Limb (tissue), 2 donors: Measurements from ENCODE around the gene CSKMT.
"Not testable (repeated sequence)": the region's sequence is repeated elsewhere in the genome, so short reads cannot be mapped to it uniquely, and the experiment has no call there.

Experiments
- DNase-seq, 2 donors: peaks; one replicate each; pipeline ENCODE4 v3.0.0-alpha.2; 2016; ENCODE audit errors: extremely low spot score in 2 of 2

The CSKMT gene, protein sequence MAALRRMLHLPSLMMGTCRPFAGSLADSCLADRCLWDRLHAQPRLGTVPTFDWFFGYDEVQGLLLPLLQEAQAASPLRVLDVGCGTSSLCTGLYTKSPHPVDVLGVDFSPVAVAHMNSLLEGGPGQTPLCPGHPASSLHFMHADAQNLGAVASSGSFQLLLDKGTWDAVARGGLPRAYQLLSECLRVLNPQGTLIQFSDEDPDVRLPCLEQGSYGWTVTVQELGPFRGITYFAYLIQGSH

DNA sequence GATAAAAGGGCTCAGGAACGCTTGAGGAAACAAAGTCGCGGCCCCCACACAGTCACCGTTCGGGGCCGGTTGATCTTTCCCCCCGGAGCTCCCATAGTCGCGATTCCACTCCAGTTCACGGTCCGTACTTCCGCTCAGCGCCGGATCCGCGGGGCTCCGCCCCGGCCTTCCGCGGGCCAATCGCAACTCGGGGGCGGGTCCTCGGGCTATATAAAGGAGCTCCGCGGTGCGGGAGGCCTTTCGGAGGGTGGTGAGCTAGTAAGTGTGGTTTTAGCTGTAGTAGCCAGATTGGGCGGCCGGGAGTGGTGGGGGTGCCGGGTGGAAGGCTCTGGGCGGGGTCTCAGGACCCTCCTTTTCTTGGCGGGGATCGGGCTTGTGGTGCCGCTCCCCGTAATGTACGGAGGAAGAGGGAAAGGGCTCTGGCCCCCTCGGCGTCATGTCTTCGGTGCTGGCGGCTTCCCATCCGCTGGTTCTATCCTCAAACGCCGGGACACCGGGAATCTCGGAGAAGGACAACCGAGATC, at the start of gene CSKMT, which contains the start of gene C11orf98:
TSS of gene CSKMT (plus strand) at position 238 of the 524 bp plus-strand sequence. CDS start 568 bp downstream, outside the sequence.
TSS of gene C11orf98 (minus strand) at position 136 of the 524 bp plus-strand sequence. CDS start at position 95, 41 bp downstream.
- DNase-seq = peak; percentile 94 to 98

DNA sequence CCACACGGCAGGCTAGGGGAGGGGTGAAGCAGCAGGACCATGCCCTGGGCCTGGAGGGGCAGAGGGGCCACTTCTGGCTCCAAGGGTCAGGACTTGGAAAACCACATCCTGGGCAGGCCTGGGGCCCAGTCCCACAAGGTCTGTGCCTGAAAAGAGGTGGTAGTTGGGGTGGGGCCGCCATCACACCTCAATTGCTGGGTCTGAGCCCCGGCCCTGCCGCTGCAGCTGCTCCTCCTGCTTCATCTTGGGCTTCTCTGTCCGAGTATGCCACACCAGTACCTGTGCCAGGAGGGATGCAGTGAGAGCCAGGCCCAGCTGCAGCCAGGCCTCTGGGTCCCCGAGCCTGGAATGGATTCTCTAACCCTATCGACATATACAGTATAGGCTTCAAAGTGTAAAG, 49.6 kb upstream of the CSKMT start:
- DNase-seq = no peak

DNA sequence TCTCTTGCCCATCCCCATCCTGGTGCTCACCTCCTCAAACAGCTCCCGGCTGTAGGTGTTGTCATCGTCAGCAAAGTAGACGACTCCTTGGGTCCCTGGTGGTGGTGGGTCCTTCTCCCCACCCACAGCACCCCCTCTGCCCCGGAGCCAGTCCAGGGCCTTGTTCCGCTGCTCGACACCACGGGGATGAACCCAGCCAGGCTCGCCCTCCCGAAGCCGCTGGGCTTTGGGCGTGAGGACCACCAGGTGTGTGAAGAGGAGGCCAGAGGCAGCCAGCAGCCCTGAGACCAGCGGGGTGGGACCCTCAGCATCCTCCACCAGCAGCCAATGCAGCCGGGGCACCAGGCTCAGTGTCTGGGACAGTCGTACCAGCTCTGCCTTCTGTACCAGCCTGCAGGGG, 48.2 kb upstream of the CSKMT start:
- DNase-seq = not testable (repeated sequence)

DNA sequence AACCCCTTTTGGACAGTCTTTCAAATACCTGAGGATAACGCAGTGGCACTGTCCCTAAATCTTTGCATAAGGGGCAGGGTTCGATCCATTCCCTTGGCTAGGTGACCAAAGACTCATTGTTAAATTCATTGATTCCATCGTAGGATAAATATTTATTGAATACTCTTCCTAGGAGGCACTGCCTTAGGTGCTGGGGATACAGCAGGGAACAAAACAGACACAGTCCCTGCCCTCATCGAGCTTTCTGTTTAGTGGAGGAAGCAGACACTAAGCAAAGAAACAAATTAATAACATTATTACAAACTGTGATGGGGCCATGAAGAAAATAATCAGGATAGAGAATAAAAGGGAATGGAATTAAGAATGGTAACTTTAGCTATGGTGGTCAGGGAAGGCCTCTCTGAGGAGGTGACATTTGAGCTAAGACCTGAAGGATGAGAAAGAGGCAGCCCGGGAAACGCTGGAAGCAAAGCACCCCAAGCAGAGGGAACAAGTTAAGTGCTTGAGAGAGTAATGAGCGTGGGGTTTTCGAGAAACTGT, 44.0 kb upstream of the CSKMT start:
- no peak for DNase-seq

DNA sequence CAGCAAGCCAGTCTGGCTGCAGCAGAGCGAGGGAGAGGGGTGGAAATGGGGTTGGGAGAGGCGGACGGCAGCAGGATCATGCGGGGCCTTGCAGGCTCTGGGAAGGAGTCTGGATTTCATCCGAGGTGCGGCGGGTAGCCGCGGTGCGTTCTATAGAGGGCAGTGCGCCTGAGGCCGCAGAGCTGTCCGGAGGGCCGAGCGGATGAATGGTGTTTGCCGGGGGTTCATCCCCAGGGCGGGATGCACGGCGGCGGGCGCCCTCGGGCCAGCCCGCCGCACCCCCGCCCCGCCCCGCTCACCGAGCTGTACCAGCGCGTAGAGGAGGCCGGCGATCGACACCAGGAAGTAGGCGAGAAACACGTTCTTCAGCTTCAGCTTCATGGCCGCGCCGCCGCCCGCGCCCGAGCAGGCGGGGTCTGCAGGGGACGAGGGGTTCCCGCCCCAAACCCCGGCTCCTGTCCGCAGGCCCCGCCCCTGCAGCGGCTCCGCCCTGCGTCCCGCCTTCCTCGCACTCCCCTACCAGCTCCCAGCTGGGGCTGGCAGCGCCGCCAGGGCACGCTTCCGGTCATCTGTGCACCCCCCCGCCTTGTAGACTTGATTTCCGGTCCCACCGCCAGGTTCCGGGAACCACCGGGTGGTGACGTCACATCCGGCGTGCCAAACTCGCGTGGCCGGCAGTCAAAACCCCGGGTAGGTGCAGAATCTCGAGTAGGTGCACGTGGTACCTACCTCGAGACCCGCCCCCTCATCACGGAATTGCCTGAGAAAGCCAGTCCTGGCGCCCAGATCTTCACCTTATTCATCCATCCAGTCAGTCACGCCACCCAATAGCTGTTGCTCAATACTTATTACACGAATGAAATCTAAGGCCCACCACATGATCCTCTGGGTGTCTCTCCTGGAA, 43.3 kb upstream of the CSKMT start, which contains the start of gene B3GAT3:
TSS of gene B3GAT3 (minus strand) at position 420 of the 904 bp plus-strand sequence. CDS start at position 381, 39 bp downstream.
- DNase-seq = peak; percentile 93 to 96

DNA sequence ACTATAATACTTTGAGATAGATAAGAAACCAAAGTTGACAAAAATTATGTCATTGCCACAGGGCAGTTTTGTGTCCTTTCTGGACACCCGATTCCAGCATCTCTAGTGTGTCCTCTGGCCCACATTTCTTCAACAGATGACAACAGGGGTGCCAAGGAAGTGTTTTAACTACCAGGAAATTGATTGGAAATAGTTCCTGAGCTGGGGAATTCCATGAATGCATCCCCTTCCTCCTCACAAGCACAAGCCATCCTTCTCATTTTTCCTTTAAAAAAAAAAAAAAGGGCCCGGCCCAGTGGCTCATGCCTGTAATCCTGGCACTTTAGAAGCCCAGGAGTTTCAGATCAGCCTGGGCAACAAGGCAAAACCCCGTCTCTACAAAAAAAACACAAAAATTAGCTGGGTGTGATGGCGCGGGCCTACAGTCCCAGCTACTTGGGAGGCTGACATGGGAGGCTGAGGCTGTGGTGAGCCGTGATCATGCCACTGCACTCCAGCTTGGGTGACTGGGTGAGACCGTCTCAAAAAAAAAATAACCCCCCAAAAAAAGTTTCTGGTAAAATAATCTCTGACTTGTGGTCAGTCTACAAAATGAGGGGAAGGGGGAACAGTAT, 42.5 kb upstream of the CSKMT start:
- DNase-seq = no peak

DNA sequence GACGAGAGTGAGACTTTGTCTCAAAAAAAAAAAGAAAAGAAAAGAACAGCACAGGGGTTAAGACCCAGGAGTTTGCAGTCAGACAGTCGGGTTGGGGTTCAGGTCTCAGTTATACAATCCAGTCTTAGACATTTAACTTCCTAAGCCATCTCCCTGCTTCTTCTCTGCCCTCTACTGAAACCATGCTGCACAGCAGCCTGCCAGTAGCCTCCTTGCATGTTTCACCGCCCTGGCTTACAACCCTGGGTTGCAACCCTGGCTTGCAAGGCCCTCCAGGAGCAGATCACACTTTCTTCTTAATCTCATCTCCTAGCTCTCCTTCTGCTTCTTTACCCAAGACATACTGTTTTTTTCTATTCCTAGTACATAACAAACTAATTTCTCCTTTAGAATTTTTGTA, 37.4 kb upstream of the CSKMT start:
- no peak for DNase-seq

DNA sequence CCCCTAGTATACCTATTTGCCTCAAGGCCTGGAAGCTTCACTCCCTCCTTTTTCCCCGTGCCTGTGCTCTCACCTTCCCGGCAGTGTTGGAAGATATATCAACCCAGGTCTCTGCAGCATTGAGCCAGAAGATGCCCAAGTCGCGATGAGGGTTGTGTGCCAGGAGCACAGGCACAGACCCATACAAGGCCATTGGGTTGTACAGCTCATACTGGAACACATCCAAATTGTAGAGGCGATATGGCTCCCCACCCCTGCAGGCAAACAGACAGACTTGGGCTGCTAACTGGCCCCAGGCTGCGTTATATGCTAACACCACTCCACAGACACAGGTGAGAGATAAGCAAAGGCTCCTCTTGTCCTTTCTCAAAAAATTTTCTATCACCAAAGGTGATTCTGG, 32.6 kb upstream of the CSKMT start:
- no peak for DNase-seq

DNA sequence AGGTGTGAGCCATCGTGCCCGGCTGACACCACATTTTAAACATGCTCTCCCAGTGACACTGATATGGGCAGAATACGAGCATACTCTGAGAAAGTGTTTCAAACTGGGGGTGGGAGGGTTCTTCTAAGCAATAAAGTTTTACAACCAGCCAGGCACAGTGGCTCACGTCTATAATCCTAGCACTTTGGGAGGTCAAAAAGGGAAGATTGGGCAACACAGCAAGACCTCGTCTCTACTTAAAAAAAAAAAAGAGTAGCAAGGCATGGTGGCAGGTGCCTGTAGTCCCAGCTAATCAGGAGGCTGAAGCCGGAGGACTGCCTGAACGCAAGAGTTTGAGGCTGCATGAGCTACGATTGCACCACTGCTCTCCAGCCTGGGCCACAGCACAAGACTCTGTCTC, 20.9 kb upstream of the CSKMT start:
- DNase-seq = no peak

DNA sequence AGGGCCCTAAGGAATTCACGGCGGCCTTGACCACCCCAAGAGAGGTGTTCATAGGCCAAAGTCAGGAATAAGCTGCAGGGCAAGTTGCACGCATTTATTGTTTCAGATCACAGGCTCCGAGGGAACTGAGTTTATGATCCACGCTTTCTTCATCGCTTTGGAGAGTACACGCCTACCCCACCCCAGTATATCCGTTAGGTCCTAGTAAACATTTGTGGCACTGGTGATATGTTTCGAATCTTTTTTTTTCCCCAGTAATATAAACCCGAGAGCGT, 19.5 kb upstream of the CSKMT start:
- no peak for DNase-seq

DNA sequence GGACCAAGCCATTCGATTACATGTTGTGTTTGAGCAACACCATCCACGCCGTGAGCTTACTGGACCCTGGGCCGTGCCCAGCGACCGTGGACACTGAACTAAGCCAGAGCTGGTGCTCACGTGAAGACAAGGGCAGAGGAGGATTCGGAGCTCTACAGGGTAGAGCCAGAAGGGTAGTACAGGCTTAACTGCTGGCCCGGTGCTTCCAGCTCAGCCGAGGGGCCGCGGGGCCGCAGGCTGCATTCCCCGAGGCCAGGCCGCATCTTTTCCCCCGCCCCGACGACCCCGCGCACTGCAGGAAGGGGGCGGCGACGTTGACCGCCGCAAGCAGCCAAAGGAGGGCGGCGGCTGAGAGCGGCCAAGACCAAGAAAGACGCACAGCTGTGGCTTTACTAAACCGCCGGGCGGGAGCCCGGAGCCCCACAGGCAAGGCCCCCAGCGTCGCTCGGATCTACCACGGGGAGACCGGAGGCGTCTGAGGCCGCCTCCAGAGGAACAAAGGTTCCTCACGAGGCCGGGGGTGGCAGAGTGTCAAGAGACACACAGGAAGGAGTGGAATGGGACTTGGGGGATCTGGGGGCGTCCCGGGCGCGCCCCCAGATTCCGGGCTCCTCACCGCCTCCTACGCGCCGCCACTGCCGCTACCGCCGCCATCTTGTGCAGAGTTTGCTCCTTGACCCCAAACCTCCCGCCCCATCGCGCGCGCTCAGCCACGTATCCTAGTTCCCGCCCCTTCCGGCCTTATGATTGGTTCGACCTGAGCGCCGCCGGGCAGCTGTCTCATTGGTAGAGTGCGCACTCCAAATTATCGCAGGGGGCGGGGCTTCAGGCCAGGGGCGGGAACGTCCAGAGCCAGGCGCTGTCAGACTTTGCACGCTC, 18.9 kb upstream of the CSKMT start, which contains the start of gene GANAB:
TSS of gene GANAB (minus strand) at position 668 of the 879 bp plus-strand sequence. CDS start at position 654, 14 bp downstream.
- peak; percentile 98 to 99 for DNase-seq

DNA sequence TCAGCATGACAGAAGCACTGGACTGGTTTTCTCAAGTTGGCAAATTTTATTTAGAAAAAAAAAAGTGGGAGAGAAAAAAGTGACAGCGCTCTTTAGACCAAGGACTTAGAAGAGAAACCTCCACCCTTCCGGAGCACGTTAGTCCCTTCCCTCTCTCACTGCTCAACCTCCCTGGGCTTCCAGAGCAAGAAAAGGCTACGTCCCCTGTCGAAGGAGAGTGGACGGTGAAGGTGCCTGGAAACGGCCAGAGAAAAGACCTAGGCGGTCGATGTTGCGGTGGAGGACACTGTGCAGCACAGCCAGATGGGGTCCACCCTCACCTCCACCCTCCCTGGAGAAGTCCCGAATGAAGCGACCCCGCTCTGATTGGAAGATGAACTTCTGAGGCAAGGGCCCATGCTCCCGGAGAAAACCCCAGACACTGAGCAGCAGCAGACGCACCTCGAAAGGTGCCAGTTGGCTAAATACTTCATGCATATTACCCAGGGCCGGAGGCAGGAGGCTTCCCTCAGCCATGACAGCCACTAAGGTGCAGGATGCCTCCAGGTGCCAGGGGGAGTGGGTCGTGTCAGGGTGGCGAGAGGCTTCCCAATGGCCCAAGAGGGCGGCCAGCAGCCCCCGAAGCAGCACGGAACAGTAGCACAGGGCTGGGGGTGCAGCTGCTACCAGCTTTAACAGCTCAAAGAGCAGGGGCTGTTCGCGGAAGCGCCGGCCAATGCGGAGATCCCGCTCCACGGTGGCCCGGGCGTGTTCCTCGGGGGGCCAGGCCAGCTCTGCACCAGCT, 18.1 kb upstream of the CSKMT start:
- DNase-seq = no peak

DNA sequence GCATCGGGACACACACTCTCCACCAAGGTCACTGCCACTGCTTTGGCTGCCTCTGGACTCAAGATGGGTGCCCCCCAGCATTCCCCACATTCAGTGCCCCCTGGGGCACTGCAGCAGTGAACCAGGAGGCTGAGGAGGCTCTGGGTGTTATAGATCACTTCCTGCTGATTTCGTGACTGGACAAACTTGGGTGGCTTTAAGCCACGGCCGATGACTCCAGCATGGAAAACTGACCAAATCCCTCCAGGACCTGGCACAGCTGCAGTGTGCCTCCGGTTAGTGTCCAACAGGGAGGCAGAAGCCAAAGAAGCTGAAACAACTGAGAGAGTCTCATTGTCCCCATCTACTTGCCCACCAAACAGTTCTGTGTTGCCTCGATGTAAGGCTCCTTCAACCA, 17.5 kb upstream of the CSKMT start:
- no peak for DNase-seq

DNA sequence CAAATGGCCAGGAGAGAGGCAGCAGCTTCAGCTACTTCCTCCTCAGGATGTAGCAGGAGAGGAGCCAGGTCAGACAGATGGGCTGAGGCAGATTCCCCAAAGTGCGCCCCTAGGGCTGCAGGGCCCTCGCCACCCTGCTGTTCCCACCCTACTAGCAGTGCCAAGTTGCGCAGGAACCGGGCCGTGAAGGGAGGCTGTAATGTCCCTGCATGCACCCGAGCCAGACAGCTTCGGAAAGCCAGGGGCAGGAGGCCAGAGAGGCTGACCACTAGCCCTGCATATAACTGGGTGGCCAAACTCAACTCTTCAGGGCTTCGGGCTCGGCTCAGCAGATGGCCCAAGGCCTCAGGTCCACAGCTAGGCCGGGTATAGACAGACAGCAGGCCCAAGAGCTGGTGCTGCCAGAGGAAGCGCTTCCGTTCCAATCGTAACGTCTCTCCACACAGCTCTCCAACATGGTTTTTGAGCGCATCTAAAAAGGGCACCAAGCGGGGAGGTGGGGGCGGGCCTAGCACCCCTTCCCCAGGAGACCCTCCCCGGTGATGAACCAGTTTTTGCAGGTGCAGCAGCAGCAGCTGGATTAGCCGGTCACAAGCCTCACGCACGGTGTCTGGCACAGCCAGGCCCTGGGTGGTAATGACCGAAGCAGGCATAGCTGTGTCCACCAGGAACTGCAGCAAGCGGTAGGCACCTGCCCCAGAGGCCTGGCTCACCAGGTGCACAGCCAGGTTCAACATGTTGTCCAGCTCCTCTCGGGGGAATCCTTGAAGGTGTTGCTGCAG, 16.7 kb upstream of the CSKMT start:
- DNase-seq = no peak

DNA sequence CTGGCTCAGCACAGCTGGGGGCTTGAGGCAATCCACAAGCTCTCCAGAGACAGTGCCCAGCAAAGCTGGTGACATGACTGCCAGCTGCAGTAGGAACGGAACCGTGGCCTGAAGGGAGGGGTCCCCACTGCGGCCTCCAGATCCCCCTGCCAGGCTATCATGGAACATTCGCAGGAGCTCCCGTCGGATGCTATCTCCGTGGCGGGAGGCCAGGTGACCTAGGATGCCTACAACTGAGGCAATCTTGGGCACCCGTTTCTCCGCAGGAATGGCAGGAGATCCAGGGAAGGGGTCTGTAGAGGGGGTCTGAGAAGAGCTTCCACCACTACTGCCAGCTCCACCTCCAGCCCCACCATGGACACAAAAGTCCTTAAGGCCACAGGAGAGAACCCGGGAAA, 16.1 kb upstream of the CSKMT start:
- DNase-seq = no peak

DNA sequence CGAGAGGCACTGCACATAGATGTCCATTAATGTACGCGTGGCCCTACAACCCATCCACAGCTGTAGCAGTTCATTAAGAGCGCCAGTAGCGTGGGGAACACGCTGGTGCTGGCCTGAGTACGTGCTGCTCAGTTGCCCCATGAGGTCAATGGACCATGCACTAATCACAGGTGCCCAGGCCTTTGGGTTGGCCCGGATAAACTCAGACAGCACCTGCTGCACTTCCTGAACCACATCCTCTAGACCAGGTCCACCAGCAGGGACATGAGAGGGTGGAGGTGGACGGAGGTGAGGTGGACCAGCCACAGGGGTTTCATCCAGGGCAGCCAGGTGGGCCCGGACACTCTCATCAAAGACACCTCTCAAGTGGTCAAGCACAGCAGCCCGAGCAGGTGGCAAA, 15.6 kb upstream of the CSKMT start:
- DNase-seq = no peak

DNA sequence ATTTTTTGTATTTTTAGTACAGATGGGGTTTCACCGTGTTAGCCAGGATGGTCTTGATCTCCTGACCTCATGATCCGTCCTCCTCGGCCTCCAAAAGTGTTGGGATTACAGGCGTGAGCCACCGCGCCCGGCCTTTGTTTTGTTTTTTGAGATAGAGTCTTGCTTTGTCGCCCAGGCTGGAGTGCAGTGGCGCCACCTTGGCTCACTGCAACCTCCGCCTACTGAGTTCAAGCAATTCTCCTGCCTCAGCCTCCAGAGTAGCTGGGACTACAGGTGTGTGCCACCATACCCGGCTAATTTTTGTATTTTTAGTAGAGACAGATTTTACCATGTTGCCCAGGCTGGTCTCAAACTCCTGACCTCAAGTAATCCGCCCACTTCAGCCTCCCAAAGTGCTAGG, 14.8 kb upstream of the CSKMT start:
- DNase-seq = not testable (repeated sequence)

DNA sequence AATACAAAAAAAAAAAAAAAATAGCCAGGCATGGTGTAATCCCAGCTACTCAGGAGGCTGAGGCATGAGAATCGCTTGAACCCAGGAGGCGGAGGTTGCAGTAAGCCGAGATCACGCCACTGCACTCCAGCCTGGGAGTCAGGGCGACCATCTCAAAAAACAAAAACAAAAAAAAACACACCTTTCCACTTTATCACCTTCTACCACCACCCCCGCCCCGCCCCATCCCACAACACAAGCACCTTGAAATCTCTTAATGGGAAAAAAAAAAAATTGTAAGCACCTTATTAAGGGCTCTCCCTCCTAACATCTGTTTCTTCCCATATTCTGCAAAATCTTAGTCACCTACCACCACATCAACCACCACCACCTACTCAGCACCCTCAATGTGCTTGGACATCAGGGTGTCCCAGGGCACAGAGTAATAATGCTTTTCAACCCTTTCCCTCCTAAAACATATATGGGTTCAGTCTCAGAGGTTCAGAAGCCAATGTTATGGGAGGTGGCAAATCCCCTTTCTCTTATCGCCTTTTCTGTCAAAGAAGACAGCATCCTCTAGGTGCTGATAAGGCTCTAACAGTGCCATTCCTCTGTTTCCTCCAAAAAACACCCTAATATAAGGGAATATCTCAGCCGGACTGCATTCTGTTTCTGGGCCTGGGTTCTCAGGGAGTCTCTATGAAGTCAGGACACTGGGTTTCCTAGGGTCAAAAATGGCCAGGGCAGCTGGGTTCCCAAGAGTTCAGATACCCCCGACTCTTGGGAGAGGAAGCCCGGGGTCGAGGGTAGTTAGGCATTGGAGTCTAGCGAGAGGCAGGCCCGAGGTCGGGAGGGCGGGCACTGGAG, 12.7 kb upstream of the CSKMT start:
- no peak for DNase-seq
